Loucy (cell line): Measurements from ENCODE around the gene MMP15.

Experiments
- H2AFZ ChIP-seq: fragments of 200-600 bp; sonication (generic); 2 replicates; pipeline ENCODE4 v1.6.0; 2016; ENCODE audit warnings: antibody characterized with exemption, mild to moderate bottlenecking, low read length, moderate library complexity
- H3F3A ChIP-seq: fragments of 200-600 bp; 2 replicates; pipeline ENCODE4 v1.6.0; 2016; ENCODE audit warnings: antibody characterized with exemption, low read depth, mild to moderate bottlenecking
- H3K27me3 ChIP-seq: fragments of 200-600 bp; sonication (generic); 2 replicates; pipeline ENCODE4 v1.6.1; 2014; ENCODE audit warnings: low read length, mild to moderate bottlenecking; ENCODE audit not compliant: insufficient read depth, poor library complexity, severe bottlenecking
- H3K36me3 ChIP-seq: fragments of 200-600 bp; sonication (generic); 2 replicates; pipeline ENCODE4 v1.6.1; 2016; ENCODE audit warnings: low read length; ENCODE audit not compliant: insufficient read depth
- H3K4me1 ChIP-seq: fragments of 200-600 bp; sonication (generic); 2 replicates; pipeline ENCODE4 v1.5.1; 2014; ENCODE audit warnings: low read length, mild to moderate bottlenecking; ENCODE audit not compliant: insufficient read depth, poor library complexity, severe bottlenecking
- H3K4me2 ChIP-seq: fragments of 200-600 bp; sonication (generic); 2 replicates; pipeline ENCODE4 v1.6.0; 2014; ENCODE audit warnings: antibody characterized with exemption, low read length, low read depth, mild to moderate bottlenecking; ENCODE audit not compliant: poor library complexity, severe bottlenecking
- H3K4me3 ChIP-seq: fragments of 200-600 bp; sonication (generic); 2 replicates; pipeline ENCODE4 v1.5.1; 2014; ENCODE audit warnings: low read length, mild to moderate bottlenecking, mixed read lengths; ENCODE audit not compliant: poor library complexity, severe bottlenecking
- H3K79me2 ChIP-seq: fragments of 200-600 bp; sonication (generic); 2 replicates; pipeline ENCODE4 v1.6.1; 2014; ENCODE audit warnings: low read length; ENCODE audit not compliant: insufficient read depth
- H3K9ac ChIP-seq: fragments of 200-600 bp; sonication (generic); 2 replicates; pipeline ENCODE4 v1.6.0; 2014; ENCODE audit warnings: mild to moderate bottlenecking, low read depth, low read length, moderate library complexity; ENCODE audit not compliant: poor library complexity, severe bottlenecking
- H3K9me2 ChIP-seq: fragments of 200-600 bp; sonication (generic); replicated peaks from 2 replicates; pipeline ENCODE4 v1.6.1; 2016; ENCODE audit warnings: low read depth, low read length, mixed read lengths
- H3K9me3 ChIP-seq: fragments of 200-600 bp; sonication (generic); 2 replicates; pipeline ENCODE4 v1.6.1; 2014; ENCODE audit warnings: mild to moderate bottlenecking, antibody characterized with exemption, low read length, low read depth; ENCODE audit not compliant: insufficient read depth
- H4K20me1 ChIP-seq: fragments of 200-600 bp; sonication (generic); 2 replicates; pipeline ENCODE4 v1.6.0; 2014; ENCODE audit warnings: antibody characterized with exemption, low read length, mild to moderate bottlenecking; ENCODE audit not compliant: insufficient read depth, poor library complexity, severe bottlenecking
- EZH2phosphoT487 ChIP-seq: fragments of 200-600 bp; IDR thresholded peaks from 2 replicates; pipeline ENCODE4 v1.6.1; 2018; ENCODE audit warnings: antibody characterized with exemption, mild to moderate bottlenecking, moderate library complexity, borderline replicate concordance
- TF ChIP-seq, protein P1 (sequence below): fragments of 200-600 bp; sonication (generic); conservative IDR thresholded peaks from 2 replicates; pipeline ENCODE4 v1.5.1; 2014; ENCODE audit warnings: mild to moderate bottlenecking, antibody characterized with exemption, low read length

The MMP15 gene

GRCh38 chr16:58013201-58013956 is 12.2 kb upstream of the MMP15 start:
- Histone ChIP-seq H3F3A (no peaks in the 10 kb centered on the region), H2AFZ (no peak overlapping the region), H3K9me3 (no peaks in the 10 kb centered on the region), H3K4me3 (no peak overlapping the region), H3K4me1 (no peaks in the 10 kb centered on the region), H3K9ac (no peak overlapping the region), H4K20me1 (no peaks in the 10 kb centered on the region), H3K36me3 (peaks cover 39% of the 10 kb centered on the region; the same call in 1 of the 2 replicates), H3K4me2 (no peak overlapping the region), H3K27me3 (no peaks in the 10 kb centered on the region), H3K79me2 (no peaks in the 10 kb centered on the region), H3K9me2 (no peaks in the 10 kb centered on the region)
- TF ChIP-seq EZH2phosphoT487: no peak
- TF ChIP-seq, protein P1, sequence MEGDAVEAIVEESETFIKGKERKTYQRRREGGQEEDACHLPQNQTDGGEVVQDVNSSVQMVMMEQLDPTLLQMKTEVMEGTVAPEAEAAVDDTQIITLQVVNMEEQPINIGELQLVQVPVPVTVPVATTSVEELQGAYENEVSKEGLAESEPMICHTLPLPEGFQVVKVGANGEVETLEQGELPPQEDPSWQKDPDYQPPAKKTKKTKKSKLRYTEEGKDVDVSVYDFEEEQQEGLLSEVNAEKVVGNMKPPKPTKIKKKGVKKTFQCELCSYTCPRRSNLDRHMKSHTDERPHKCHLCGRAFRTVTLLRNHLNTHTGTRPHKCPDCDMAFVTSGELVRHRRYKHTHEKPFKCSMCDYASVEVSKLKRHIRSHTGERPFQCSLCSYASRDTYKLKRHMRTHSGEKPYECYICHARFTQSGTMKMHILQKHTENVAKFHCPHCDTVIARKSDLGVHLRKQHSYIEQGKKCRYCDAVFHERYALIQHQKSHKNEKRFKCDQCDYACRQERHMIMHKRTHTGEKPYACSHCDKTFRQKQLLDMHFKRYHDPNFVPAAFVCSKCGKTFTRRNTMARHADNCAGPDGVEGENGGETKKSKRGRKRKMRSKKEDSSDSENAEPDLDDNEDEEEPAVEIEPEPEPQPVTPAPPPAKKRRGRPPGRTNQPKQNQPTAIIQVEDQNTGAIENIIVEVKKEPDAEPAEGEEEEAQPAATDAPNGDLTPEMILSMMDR: no peak

DNA sequence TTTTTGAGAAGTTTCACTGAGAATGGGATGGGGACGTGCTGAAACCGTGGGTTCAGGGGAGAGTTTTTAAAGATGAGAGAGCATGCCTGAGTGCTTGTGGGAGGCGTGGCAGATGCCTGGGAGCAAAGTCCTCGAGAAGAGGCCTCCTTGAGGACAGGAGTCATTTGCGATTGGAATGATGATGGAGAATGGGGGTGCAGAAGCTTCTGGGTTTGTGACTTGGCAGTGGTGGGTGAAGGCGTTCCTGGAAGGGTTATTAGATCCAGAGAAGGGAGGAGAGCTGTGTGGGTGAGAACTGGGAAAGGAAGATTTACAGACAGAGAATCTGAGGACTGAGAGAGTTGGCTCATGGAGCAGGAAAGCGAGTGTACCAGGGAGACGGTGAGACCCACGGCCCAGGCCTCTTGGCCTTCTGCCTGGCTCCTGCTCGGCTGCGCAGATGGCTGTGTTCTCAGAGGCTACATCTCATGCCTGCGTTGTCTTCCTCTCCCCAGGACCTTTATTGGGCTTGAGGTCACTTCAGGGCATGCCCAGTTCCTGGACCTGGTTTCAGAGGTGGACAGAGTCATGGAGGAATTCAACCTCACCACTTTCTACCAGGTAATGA is 8.6 kb upstream of the MMP15 start:
- H3K9ac ChIP-seq: no peak overlapping the region

GRCh38 chr16:58018803-58019202 is 6.8 kb upstream of the MMP15 start:
- no peak overlapping the region for H3K4me2 ChIP-seq
- no peaks in the 10 kb centered on the region for H3K9me2 ChIP-seq
- TF ChIP-seq, protein P1: peak; percentile 13; the same call in 1 of the 2 replicates
- TF ChIP-seq EZH2phosphoT487: no peak
- no peaks in the 10 kb centered on the region for H4K20me1 ChIP-seq
- H3K79me2 ChIP-seq: no peaks in the 10 kb centered on the region
- H3K9ac ChIP-seq: no peak overlapping the region
- H3K4me1 ChIP-seq: no peaks in the 10 kb centered on the region
- H3K36me3 ChIP-seq: peaks cover 12% of the 10 kb centered on the region; the same call in 1 of the 2 replicates
- no peaks in the 10 kb centered on the region for H3K9me3 ChIP-seq
- H3F3A ChIP-seq: no peaks in the 10 kb centered on the region
- no peak overlapping the region for H3K4me3 ChIP-seq
- no peaks in the 10 kb centered on the region for H3K27me3 ChIP-seq
- no peak overlapping the region for H2AFZ ChIP-seq

More for the DNA sequence above, 8.6 kb upstream of the MMP15 start:
- no peak overlapping the region for H2AFZ ChIP-seq
- no peaks in the 10 kb centered on the region for H4K20me1 ChIP-seq
- no peaks in the 10 kb centered on the region for H3F3A ChIP-seq
- H3K9me2 ChIP-seq: no peaks in the 10 kb centered on the region
- H3K36me3 ChIP-seq: peaks cover 24% of the 10 kb centered on the region; the same call in 1 of the 2 replicates
- H3K9me3 ChIP-seq: no peaks in the 10 kb centered on the region
- TF ChIP-seq, protein P1: no peak
- no peak for TF ChIP-seq EZH2phosphoT487
- H3K4me1 ChIP-seq: no peaks in the 10 kb centered on the region
- H3K79me2 ChIP-seq: no peaks in the 10 kb centered on the region
- no peaks in the 10 kb centered on the region for H3K27me3 ChIP-seq
- no peak overlapping the region for H3K4me3 ChIP-seq
- H3K4me2 ChIP-seq: no peak overlapping the region
